ENCODE results near the gene NPHS1. TPM values are rescaled to one million over a fixed set of nuclear protein-coding genes. Genes with fewer than 3 reads are reported as not detected.

NPHS1 gene
- total and polyA plus RNA-seq, 12 donors, result 0.31 TPM; not detected in 11

- 84 to 92% (median 89%) methylated on average over 2 to 6 of the region's 6 CpGs for WGBS, 4 donors
- TF ChIP-seq POLR2A (IDR thresholded peaks at IDR 0.05), result no peak
- TF ChIP-seq, protein P1, sequence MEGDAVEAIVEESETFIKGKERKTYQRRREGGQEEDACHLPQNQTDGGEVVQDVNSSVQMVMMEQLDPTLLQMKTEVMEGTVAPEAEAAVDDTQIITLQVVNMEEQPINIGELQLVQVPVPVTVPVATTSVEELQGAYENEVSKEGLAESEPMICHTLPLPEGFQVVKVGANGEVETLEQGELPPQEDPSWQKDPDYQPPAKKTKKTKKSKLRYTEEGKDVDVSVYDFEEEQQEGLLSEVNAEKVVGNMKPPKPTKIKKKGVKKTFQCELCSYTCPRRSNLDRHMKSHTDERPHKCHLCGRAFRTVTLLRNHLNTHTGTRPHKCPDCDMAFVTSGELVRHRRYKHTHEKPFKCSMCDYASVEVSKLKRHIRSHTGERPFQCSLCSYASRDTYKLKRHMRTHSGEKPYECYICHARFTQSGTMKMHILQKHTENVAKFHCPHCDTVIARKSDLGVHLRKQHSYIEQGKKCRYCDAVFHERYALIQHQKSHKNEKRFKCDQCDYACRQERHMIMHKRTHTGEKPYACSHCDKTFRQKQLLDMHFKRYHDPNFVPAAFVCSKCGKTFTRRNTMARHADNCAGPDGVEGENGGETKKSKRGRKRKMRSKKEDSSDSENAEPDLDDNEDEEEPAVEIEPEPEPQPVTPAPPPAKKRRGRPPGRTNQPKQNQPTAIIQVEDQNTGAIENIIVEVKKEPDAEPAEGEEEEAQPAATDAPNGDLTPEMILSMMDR (IDR thresholded peaks at IDR 0.05), result no peak
- intact Hi-C loops (cut with DNase I), result no loop called here
- H3K4me1 ChIP-seq (replicated peaks in 1 of 2), result peaks cover 0 to 7% of the 10 kb centered on the region in 2 donors
- H3K36me3 ChIP-seq (replicated peaks in 1 of 2), result no peaks in the 10 kb centered on the region
- H3K9me3 ChIP-seq (replicated peaks in 1 of 3), result no peaks in the 10 kb centered on the region
- no peak for DNase-seq
- no peak overlapping the region for H3K4me3 ChIP-seq
- H3K27ac ChIP-seq, result no peak overlapping the region
- peaks cover 42% of the 10 kb centered on the region for H3K27me3 ChIP-seq
Observed at GRCh38 chr19:35858311-35858710, 6.0 kb upstream of the NPHS1 start.

GRCh38 chr19:35856546-35857149, 4.3 kb upstream of the NPHS1 start, which contains the start of gene KIRREL2:
KIRREL2 (plus strand) TSS chr19:35856911; CDS start chr19:35857120, 209 bp downstream.
- Histone ChIP-seq H3K27me3 (peaks cover 48% of the 10 kb centered on the region), H3K4me3 (peak within 1 kb of the TSS in 2 of 4 donors; percentile 20 to 52), H3K27ac (no peak within 1 kb of the TSS), H3K9me3 (replicated peaks in 1 of 3) (no peaks in the 10 kb centered on the region), H3K4me1 (replicated peaks in 1 of 2) (peaks cover 0 to 7% of the 10 kb centered on the region in 2 donors), H3K36me3 (replicated peaks in 1 of 2) (no peaks in the 10 kb centered on the region)
- no peak for TF ChIP-seq POLR2A (IDR thresholded peaks at IDR 0.05)
- TF ChIP-seq, protein P1 (IDR thresholded peaks at IDR 0.05), result no peak
- intact Hi-C loops (cut with DNase I), result no loop called here
- 0 to 2% (median 2%) methylated on average over 9 to 42 of the region's 42 CpGs for WGBS, 4 donors
- no peak for DNase-seq

- no peaks in the 10 kb centered on the region for H3K36me3 ChIP-seq (replicated peaks in 1 of 2)
- no peaks in the 10 kb centered on the region for H3K9me3 ChIP-seq (replicated peaks in 1 of 3)
- H3K4me3 ChIP-seq, result no peak overlapping the region
- H3K4me1 ChIP-seq (replicated peaks in 1 of 2), result peaks cover 0 to 7% of the 10 kb centered on the region in 2 donors
- peaks cover 58% of the 10 kb centered on the region for H3K27me3 ChIP-seq
- intact Hi-C loops (cut with DNase I), result no loop called here
- TF ChIP-seq, protein P1 (IDR thresholded peaks at IDR 0.05), result no peak
- TF ChIP-seq POLR2A (IDR thresholded peaks at IDR 0.05), result no peak
- 48 to 70% (median 66%) methylated on average over 8 of the region's 8 CpGs for WGBS, 4 donors
- H3K27ac ChIP-seq, result no peak overlapping the region
- no peak for DNase-seq
Observed at GRCh38 chr19:35853038-35853756, 893 bp upstream of the NPHS1 start.

DNA sequence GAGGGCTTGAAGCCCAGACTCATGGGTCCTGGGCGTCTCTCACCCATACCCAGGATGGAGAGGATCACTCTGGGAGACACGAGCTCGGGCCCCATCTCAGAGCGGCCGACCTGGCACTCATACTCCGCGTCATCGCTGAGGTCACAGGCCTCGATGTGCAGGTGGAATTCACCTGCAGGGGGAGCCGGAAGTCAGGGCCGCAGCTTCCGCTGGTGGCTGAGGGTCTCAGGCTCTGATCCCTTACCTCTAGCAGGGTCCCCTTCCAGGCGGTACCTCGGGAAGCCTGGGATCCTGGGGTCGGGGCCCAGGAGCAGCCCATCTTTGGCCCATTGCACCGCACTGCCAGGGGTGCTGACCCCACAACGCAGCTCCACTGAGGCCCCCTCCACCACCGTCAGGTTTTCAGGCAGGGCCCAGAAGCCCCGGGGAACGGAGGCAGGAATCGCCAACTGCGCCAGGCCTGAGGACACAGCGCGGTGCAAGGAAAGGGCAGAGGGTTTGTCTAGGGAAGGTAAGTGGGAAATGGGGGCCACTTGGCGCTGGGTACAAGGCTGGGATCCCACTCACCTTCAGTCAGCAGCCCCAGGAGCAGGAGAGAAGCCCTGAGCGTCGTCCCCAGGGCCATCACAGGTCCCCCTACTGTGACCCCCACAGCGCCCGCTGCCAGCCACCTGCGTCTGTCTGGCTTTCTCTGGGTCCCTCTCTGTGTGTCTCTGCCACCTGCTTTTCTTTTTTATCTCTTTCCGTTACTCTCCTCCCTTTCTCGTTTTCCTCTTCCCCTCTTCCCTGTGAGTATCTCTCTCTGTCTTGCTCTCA, 883 bp downstream of the NPHS1 start:
- peaks cover 62% of the 10 kb centered on the region for H3K27me3 ChIP-seq
- peaks cover 0 to 3% of the 10 kb centered on the region in 2 donors for H3K4me1 ChIP-seq (replicated peaks in 1 of 2)
- no peak for DNase-seq
- 38 to 52% (median 43%) methylated on average over 10 to 32 of the region's 32 CpGs for WGBS, 4 donors
- no peaks in the 10 kb centered on the region for H3K9me3 ChIP-seq (replicated peaks in 1 of 3)
- H3K4me3 ChIP-seq, result no peak overlapping the region
- intact Hi-C loops (cut with DNase I), result no loop called here
- no peaks in the 10 kb centered on the region for H3K36me3 ChIP-seq (replicated peaks in 1 of 2)
- no peak overlapping the region for H3K27ac ChIP-seq
- no peak for TF ChIP-seq POLR2A (IDR thresholded peaks at IDR 0.05)

All from adrenal gland (tissue), 12 donors.